GM19468 (cell line): ENCODE data around the gene AFP.
"Not testable (repeated sequence)": the region's sequence is repeated elsewhere in the genome, so short reads cannot be mapped to it uniquely, and the experiment has no call there.

ENCODE experiments used
- ATAC-seq: cut with Tn5 transposase; IDR thresholded peaks from one replicate; pipeline ENCODE4 v1.9.1; 2021; ENCODE audit warnings: mild to moderate bottlenecking, moderate library complexity, moderate number of reproducible peaks; ENCODE audit not compliant: unreplicated experiment; ENCODE audit errors: extremely low read depth

The AFP gene

DNA sequence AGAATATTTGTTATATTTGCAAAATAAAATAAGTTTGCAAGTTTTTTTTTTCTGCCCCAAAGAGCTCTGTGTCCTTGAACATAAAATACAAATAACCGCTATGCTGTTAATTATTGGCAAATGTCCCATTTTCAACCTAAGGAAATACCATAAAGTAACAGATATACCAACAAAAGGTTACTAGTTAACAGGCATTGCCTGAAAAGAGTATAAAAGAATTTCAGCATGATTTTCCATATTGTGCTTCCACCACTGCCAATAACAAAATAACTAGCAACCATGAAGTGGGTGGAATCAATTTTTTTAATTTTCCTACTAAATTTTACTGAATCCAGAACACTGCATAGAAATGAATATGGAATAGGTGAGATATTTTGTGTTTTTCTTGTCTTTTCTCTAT is at the start of gene AFP:
Gene AFP (plus strand): TSS at position 238 of the 400 bp plus-strand sequence. CDS start 42 bp downstream, at position 280.
- no peak for ATAC-seq

DNA sequence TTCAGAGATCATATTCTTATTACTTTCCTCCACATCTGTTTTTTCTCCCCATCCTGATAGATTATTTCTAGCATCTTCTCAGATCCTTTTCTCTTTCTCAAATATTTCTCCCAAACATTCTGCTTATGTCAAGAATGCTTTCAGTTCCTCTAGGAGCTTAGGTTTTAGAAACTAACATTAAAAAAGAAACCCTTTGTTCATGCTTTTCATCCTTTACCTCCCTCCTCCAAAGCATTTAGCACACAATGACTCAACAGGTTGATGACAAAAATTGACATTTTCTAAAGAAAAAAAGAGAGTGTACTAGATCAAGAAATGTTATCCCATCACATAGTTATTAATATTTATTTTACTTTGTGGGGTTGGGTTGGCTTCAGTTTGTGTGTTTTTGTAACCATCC is 48.5 kb upstream of the AFP start:
- ATAC-seq: no peak

DNA sequence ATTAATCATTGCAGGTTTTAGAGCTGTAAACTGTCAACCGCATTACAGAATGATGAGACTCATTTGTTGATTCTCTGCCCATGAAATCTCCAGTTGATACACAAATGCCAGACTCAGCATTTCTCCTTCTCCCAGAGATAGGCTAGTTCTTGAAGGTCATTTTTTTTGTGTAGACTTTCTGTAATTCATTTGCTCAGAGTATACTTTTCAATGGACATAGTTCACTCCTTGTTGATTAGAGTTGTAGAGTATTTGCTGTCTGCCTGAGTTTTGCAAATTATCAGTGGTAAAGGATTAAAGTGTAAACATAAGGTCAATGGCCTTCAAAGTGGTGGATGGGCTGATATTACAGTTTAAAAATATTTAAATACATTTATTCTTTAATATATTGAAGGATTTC is 47.1 kb upstream of the AFP start:
- no peak for ATAC-seq

DNA sequence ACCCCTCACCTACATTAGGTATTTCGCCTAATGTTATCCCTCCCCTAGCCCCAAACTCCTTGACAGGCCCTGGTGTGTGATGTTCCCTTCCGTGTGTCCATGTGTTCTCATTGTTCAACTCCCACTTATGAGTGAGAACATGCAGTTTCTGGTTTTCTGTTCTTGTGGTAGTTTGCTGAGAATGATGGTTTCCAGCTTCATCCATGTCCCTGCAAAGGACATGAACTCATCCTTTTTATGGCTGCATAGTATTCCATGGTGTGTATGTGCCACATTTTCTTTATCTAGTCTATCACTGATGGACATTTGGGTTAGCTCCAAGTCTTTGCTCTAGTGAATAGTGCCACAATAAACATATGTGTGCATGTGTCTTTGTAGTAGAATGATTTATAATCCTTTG is 46.4 kb upstream of the AFP start:
- ATAC-seq: not testable (repeated sequence)

DNA sequence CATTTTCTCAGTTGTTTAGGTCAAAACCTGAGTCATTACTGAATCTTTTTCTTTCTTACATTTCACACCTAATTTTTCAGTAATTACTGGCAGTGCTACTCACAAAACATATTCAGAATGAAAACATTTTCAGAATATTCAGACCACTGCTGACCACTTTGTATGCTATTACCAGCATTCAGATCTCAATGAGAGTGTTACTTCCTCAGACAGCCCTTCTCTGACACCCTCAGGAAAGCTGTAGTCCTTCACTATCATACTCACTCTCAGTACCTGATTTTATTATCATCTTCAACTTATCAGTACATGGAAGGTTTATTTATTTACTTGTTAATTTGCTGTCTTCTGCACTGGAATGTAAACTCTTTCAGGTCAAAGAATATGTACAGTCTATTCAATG is 44.2 kb upstream of the AFP start:
- no peak for ATAC-seq

DNA sequence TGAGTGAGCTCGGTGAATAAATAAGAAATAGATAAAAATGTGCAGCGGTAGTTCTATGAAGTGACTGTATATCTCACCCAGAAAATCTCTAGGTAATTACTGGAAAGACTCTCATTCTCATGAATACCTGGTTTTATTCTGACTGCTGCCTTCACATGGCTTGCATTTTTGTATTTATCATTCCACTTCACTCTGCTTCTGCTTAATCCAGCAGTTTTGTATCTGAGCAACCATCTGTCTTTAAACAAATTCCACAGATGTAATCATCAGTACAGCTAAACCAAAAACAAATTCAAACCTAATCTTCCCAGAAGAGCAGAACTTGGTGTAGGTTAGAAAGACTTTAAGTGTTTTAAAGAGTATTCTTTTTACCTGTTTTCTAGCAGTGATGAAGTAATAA is 43.1 kb upstream of the AFP start:
- no peak for ATAC-seq

DNA sequence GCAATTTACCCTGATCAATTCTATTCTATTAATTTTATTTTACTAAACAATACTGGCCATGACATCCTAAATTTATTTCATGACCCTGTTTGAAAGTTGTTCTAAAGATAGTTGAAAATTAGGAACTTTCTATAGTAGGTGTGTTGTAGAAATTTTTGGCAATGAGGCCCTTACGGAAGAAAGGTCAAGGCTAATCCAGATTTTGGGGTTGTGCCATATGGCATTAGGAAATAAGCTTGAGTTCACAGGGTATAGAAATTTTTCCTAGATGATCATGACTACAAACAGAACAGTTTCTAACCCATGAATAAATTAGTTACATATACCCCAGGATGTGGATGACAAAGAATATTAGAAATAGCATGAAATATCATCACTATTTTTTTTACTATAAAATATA is 39.7 kb upstream of the AFP start:
- ATAC-seq: no peak

DNA sequence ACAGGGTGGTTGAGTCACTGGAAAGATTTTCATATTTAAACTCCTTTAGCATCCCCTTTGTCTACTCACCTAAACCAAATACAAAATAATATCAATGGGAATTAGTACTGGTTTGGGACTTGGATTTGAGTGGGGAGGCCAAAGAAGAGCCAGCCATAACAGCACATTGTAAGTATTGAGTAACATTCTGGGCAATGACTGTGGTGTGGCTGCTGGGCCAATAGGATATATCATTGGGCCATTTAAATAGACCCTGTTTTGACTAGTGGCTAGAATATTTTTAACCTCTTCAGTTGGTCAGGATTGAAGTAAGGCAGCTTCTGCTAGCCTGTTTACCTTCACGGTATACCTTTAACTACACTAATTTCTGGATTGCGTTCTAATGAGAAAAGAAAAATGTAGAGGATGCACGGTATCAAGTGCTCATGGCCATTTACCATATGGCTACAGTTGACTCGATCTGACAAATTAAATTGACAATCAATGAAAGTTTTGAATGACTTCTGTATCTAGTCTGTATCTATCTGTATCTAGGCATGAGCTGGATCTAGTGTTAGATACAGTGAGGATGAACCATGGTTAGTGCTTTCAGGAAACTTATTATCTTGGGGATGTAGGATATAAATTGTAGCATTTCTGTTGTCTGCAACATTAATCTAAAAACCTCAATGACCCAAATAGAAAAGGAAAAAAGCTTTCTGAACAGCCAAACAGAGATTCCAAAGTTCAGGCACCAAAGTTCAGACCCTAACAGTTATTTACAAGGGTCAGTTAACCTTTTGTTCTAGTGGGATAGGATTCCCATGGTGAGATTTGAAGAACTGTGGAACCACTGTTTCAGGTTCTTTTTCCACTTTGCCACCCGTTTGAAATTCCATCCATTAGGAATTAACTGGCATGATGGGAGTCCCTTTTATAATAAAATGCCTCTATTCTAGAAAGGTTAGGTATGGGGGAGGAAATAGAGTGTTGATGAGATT is 38.7 kb upstream of the AFP start:
- no peak for ATAC-seq

DNA sequence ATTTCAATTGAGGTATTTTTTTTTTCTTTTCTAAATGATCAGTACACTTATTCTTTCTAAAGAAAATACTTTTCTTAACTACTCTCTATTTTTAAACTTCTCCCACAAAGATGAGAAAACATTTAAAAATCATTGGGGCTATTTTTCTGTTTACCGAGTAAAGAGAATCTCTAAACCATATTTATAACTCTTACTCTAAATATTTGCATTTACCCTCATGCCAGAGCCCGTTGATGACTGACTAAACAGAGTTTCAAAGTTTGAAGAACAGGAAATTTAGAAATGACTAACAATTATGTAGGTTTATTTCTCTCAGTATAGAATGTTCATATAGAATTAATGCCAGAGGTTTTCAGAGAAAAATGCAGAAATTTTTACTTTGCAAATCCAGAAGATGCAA is 34.6 kb upstream of the AFP start:
- no peak for ATAC-seq

DNA sequence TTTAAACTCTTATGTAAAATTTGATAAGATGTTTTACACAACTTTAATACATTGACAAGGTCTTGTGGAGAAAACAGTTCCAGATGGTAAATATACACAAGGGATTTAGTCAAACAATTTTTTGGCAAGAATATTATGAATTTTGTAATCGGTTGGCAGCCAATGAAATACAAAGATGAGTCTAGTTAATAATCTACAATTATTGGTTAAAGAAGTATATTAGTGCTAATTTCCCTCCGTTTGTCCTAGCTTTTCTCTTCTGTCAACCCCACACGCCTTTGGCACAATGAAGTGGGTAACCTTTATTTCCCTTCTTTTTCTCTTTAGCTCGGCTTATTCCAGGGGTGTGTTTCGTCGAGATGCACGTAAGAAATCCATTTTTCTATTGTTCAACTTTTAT is 32.0 kb upstream of the AFP start, which contains the start of gene ALB:
Gene ALB (plus strand): TSS at position 246 of the 400 bp plus-strand sequence. CDS start 41 bp downstream, at position 287.
- ATAC-seq: no peak

DNA sequence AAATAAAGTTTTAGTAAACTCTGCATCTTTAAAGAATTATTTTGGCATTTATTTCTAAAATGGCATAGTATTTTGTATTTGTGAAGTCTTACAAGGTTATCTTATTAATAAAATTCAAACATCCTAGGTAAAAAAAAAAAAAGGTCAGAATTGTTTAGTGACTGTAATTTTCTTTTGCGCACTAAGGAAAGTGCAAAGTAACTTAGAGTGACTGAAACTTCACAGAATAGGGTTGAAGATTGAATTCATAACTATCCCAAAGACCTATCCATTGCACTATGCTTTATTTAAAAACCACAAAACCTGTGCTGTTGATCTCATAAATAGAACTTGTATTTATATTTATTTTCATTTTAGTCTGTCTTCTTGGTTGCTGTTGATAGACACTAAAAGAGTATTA is 31.6 kb upstream of the AFP start:
- no peak for ATAC-seq

DNA sequence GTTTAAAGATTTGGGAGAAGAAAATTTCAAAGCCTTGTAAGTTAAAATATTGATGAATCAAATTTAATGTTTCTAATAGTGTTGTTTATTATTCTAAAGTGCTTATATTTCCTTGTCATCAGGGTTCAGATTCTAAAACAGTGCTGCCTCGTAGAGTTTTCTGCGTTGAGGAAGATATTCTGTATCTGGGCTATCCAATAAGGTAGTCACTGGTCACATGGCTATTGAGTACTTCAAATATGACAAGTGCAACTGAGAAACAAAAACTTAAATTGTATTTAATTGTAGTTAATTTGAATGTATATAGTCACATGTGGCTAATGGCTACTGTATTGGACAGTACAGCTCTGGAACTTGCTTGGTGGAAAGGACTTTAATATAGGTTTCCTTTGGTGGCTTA is 30.9 kb upstream of the AFP start:
- ATAC-seq: no peak

DNA sequence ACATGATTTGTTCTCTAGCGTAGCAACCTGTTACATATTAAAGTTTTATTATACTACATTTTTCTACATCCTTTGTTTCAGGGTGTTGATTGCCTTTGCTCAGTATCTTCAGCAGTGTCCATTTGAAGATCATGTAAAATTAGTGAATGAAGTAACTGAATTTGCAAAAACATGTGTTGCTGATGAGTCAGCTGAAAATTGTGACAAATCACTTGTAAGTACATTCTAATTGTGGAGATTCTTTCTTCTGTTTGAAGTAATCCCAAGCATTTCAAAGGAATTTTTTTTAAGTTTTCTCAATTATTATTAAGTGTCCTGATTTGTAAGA is 29.5 kb upstream of the AFP start:
- no peak for ATAC-seq

DNA sequence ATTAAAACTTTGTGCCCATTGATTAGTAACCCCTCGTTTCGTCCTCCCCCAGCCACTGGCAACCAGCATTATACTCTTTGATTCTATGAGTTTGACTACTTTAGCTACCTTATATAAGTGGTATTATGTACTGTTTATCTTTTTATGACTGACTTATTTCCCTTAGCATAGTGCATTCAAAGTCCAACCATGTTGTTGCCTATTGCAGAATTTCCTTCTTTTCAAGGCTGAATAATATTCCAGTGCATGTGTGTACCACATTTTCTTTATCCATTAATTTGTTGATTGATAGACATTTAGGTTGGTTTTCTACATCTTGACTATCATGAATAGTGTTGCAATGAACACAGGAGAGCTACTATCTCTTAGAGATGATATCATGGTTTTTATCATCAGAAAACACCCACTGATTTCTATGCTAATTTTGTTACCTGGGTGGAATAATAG is 28.8 kb upstream of the AFP start:
- ATAC-seq: no peak

DNA sequence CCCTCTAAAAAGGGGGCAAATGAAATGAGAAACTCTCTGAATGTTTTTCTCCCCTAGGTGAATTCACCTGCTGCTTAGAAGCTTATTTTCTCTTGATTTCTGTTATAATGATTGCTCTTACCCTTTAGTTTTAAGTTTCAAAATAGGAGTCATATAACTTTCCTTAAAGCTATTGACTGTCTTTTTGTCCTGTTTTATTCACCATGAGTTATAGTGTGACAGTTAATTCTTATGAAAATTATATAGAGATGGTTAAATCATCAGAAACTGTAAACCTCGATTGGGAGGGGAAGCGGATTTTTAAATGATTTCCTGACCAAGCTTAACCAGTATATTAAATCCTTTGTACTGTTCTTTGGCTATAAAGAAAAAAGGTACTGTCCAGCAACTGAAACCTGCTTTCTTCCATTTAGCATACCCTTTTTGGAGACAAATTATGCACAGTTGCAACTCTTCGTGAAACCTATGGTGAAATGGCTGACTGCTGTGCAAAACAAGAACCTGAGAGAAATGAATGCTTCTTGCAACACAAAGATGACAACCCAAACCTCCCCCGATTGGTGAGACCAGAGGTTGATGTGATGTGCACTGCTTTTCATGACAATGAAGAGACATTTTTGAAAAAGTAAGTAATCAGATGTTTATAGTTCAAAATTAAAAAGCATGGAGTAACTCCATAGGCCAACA is 27.7 kb upstream of the AFP start:
- no peak for ATAC-seq

DNA sequence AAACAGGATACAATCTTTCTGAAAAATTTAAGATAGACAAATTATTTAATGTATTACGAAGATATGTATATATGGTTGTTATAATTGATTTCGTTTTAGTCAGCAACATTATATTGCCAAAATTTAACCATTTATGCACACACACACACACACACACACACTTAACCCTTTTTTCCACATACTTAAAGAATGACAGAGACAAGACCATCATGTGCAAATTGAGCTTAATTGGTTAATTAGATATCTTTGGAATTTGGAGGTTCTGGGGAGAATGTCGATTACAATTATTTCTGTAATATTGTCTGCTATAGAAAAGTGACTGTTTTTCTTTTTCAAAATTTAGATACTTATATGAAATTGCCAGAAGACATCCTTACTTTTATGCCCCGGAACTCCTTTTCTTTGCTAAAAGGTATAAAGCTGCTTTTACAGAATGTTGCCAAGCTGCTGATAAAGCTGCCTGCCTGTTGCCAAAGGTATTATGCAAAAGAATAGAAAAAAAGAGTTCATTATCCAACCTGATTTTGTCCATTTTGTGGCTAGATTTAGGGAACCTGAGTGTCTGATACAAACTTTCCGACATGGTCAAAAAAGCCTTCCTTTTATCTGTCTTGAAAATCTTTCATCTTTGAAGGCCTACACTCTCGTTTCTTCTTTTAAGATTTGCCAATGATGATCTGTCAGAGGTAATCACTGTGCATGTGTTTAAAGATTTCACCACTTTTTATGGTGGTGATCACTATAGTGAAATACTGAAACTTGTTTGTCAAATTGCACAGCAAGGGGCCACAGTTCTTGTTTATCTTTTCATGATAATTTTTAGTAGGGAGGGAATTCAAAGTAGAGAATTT is 26.8 kb upstream of the AFP start:
- ATAC-seq: no peak

DNA sequence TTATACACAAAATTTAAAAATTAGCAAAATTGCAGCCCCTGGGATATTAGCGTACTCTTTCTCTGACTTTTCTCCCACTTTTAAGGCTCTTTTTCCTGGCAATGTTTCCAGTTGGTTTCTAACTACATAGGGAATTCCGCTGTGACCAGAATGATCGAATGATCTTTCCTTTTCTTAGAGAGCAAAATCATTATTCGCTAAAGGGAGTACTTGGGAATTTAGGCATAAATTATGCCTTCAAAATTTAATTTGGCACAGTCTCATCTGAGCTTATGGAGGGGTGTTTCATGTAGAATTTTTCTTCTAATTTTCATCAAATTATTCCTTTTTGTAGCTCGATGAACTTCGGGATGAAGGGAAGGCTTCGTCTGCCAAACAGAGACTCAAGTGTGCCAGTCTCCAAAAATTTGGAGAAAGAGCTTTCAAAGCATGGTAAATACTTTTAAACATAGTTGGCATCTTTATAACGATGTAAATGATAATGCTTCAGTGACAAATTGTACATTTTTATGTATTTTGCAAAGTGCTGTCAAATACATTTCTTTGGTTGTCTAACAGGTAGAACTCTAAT is 26.0 kb upstream of the AFP start:
- ATAC-seq: no peak

DNA sequence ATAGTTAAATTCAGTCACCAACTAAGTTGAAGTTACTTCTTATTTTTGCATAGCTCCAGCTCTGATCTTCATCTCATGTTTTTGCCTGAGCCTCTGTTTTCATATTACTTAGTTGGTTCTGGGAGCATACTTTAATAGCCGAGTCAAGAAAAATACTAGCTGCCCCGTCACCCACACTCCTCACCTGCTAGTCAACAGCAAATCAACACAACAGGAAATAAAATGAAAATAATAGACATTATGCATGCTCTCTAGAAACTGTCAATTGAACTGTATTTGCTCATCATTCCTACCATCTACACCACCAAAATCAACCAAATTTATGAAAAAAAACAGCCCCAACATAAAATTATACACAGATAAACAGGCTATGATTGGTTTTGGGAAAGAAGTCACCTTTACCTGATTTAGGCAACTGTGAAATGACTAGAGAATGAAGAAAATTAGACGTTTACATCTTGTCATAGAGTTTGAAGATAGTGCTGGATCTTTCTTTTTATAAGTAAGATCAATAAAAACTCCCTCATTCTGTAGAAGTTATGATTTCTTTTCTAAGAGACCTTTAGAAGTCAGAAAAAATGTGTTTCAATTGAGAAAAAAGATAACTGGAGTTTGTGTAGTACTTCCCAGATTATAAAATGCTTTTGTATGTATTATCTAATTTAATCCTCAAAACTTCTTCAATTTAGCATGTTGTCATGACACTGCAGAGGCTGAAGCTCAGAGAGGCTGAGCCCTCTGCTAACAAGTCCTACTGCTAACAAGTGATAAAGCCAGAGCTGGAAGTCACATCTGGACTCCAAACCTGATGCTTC is 24.9 kb upstream of the AFP start:
- no peak for ATAC-seq

DNA sequence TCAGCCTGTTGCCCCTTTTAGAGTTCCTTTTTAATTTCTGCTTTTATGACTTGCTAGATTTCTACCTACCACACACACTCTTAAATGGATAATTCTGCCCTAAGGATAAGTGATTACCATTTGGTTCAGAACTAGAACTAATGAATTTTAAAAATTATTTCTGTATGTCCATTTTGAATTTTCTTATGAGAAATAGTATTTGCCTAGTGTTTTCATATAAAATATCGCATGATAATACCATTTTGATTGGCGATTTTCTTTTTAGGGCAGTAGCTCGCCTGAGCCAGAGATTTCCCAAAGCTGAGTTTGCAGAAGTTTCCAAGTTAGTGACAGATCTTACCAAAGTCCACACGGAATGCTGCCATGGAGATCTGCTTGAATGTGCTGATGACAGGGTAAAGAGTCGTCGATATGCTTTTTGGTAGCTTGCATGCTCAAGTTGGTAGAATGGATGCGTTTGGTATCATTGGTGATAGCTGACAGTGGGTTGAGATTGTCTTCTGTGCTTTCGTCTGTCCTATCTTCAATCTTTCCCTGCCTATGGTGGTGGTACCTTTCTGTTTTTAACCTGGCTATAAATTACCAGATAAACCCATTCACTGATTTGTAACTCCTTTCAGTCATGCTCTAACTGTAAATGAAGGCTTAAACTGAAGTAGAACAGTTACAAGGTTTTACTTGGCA is 24.1 kb upstream of the AFP start:
- no peak for ATAC-seq
